Measurements from ENCODE around the gene ANOS1. TPM values are rescaled to one million over a fixed set of nuclear protein-coding genes. Genes with fewer than 3 reads are reported as not detected.

Gene ANOS1
- total RNA-seq, 1 experiment from 2014 or later, result 54.9 TPM

GRCh38 chrX:8520791-8521190 is 211.1 kb downstream of the ANOS1 start:
- no peak overlapping the region for H3K56ac ChIP-seq (ENCODE audit: insufficient read length, low read depth, low read length)
- no peaks in the 10 kb centered on the region for H3K27me3 Mint-ChIP-seq (ENCODE audit: low read depth)
- no peak overlapping the region for H3K4ac ChIP-seq (ENCODE audit: low read depth, low read length)
- H2BK120ac ChIP-seq (ENCODE audit: low read depth, low read length, poor library complexity, severe bottlenecking), result no peak overlapping the region
- H3K9me3 ChIP-seq (ENCODE audit: control insufficient read depth, low read depth, low read length), result no peaks in the 10 kb centered on the region
- H3K14ac ChIP-seq (ENCODE audit: insufficient read depth, low read length), result no peak overlapping the region
- H2BK5ac ChIP-seq (ENCODE audit: insufficient read length, low read length), result no peak overlapping the region
- H4K8ac ChIP-seq (replicated peaks; ENCODE audit: insufficient read length, low read depth, low read length), result no peak overlapping the region
- peaks cover 3% of the 10 kb centered on the region; the same call in 1 of the 2 replicates for H3K4me1 ChIP-seq (ENCODE audit: insufficient read depth, low read length)
- no peak overlapping the region for H3K18ac ChIP-seq (ENCODE audit: insufficient read length, low read depth, low read length)
- no peak overlapping the region for H3K27ac ChIP-seq (ENCODE audit: insufficient read length, low read depth, low read length)
- no peak overlapping the region for H2BK15ac ChIP-seq (ENCODE audit: low read depth, low read length)
- H3K27ac Mint-ChIP-seq, result no peak overlapping the region
- no peak overlapping the region for H4K91ac ChIP-seq (ENCODE audit: insufficient read length, low read depth, low read length)
- H3K23me2 ChIP-seq (ENCODE audit: insufficient read length, low read depth, low read length, poor library complexity, severe bottlenecking), result no peaks in the 10 kb centered on the region
- H3K4me2 ChIP-seq (ENCODE audit: insufficient read depth, insufficient read length, low read length), result no peak overlapping the region
- H3K36me3 Mint-ChIP-seq (ENCODE audit: insufficient read depth in 1 of 3, low read depth in 3 of 3), result no peaks in the 10 kb centered on the region; a peak in 1 of 7 replicates
- H3K4me1 Mint-ChIP-seq, result peaks cover 14 to 15% of the 10 kb centered on the region in 2 experiments
- no peak for DNase-seq
- no peaks in the 10 kb centered on the region for H3K79me1 ChIP-seq (ENCODE audit: insufficient read depth, low read depth, low read length, poor library complexity, severe bottlenecking)
- H3K79me2 ChIP-seq (ENCODE audit: insufficient read depth, low read length), result no peaks in the 10 kb centered on the region
- H2BK12ac ChIP-seq (ENCODE audit: insufficient read length, low read depth, low read length), result no peak overlapping the region
- H3T11ph ChIP-seq (ENCODE audit: low read length), result no peak overlapping the region
- TF ChIP-seq CTCF (conservative IDR thresholded peaks at IDR 0.05), result no peak
- H3K9me3 Mint-ChIP-seq, result no peaks in the 10 kb centered on the region; a peak in 2 of 5 replicates
- H4K5ac ChIP-seq (ENCODE audit: insufficient read length, low read depth, low read length), result no peak overlapping the region
- no peak overlapping the region for H2BK20ac ChIP-seq (ENCODE audit: low read depth, low read length, poor library complexity, severe bottlenecking)
- no peaks in the 10 kb centered on the region for H4K20me1 ChIP-seq (ENCODE audit: control insufficient read depth, insufficient read depth, insufficient read length)
- H2AFZ ChIP-seq (ENCODE audit: low read length), result no peak overlapping the region
- no peaks in the 10 kb centered on the region for H3K27me3 ChIP-seq (ENCODE audit: insufficient read depth, low read length)
- H2AK5ac ChIP-seq (ENCODE audit: insufficient read length, low read length), result no peak overlapping the region
- H3K4me3 Mint-ChIP-seq, result no peak overlapping the region
- H3K23ac ChIP-seq (ENCODE audit: insufficient read length, low read depth, low read length), result no peak overlapping the region
- no CpG with 5 or more reads among the region's 2 CpGs for WGBS (ENCODE audit: extremely low coverage, insufficient read length, low lambda C conversion rate)
- H3K9ac ChIP-seq (ENCODE audit: extremely low read depth, insufficient read length, low read length), result no peak overlapping the region
